ENCODE data around the gene CLDN12. TPM values are rescaled to one million over a fixed set of nuclear protein-coding genes. Genes with fewer than 3 reads are reported as not detected.

CLDN12 gene
- total RNA-seq, 2 donors from 2014 or later: 33.1 to 43.9 TPM

- H3K4me3 ChIP-seq: no peak overlapping the region
- no peaks in the 10 kb centered on the region for H3K9me3 ChIP-seq
- H3K36me3 ChIP-seq: no peaks in the 10 kb centered on the region
- intact Hi-C loops (cut with DNase I): no loop called here
- 74% methylated on average over 2 of the region's 2 CpGs for WGBS
- H3K27me3 ChIP-seq (replicated peaks; ENCODE audit: insufficient read depth): no peaks in the 10 kb centered on the region
- no peak for DNase-seq (ENCODE audit: low spot score)
- TF ChIP-seq POLR2AphosphoS5 (IDR thresholded peaks at IDR 0.05) (no peak), POLR2A (IDR thresholded peaks at IDR 0.05) (no peak)
- TF ChIP-seq, protein P1, sequence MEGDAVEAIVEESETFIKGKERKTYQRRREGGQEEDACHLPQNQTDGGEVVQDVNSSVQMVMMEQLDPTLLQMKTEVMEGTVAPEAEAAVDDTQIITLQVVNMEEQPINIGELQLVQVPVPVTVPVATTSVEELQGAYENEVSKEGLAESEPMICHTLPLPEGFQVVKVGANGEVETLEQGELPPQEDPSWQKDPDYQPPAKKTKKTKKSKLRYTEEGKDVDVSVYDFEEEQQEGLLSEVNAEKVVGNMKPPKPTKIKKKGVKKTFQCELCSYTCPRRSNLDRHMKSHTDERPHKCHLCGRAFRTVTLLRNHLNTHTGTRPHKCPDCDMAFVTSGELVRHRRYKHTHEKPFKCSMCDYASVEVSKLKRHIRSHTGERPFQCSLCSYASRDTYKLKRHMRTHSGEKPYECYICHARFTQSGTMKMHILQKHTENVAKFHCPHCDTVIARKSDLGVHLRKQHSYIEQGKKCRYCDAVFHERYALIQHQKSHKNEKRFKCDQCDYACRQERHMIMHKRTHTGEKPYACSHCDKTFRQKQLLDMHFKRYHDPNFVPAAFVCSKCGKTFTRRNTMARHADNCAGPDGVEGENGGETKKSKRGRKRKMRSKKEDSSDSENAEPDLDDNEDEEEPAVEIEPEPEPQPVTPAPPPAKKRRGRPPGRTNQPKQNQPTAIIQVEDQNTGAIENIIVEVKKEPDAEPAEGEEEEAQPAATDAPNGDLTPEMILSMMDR (IDR thresholded peaks at IDR 0.05): no peak
- no peaks in the 10 kb centered on the region for H3K4me1 ChIP-seq (replicated peaks)
- no peak overlapping the region for H3K27ac ChIP-seq
These were observed 15.6 kb upstream of the CLDN12 start for GRCh38 chr7:90387470-90388240.

DNA sequence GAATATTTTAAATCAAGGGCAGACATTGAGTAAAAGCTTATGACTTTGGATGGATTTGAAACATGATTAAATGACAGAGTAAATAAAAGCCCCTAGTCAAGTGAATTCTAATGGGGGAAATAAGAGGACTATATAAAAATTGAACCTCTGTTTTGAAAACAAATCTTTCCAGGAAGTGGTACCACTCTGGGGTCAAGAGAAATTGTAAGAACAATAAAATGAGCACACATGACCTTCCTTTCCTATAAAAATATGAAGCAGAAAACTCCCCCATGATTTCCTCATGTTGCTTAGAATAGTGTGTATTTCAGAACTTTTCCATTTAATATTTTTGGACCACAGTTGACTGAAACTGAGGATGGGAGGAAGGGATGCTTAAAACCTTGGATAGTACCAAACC, 12.3 kb upstream of the CLDN12 start:
- H3K27ac ChIP-seq: no peak overlapping the region
- no peaks in the 10 kb centered on the region for H3K27me3 ChIP-seq (replicated peaks; ENCODE audit: insufficient read depth)
- no peaks in the 10 kb centered on the region for H3K36me3 ChIP-seq
- no peak for DNase-seq (ENCODE audit: low spot score)
- H3K9me3 ChIP-seq: no peaks in the 10 kb centered on the region
- H3K4me1 ChIP-seq (replicated peaks): no peaks in the 10 kb centered on the region
- TF ChIP-seq, protein P1 (IDR thresholded peaks at IDR 0.05): no peak
- no peak for TF ChIP-seq POLR2A (IDR thresholded peaks at IDR 0.05)
- TF ChIP-seq POLR2AphosphoS5 (IDR thresholded peaks at IDR 0.05): no peak
- intact Hi-C loops (cut with DNase I): no loop called here
- no peak overlapping the region for H3K4me3 ChIP-seq

DNA sequence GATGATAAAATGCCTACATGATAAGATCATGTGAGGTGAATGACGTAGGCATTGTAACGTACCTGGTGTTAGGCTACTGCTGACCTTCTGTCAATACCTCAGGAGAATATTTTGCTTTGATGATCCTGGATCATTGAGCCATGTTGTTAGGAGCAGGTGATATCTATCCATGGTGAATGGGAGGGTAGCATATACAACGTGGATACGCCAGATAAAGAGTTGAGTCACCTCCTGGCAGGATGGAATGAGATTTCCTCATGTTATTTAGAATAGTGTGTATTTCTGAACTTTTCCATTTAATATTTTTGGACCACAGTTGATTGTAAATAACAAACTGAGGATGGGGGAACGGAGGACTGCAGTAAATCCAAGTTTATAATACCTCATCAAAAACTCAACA, 11.8 kb upstream of the CLDN12 start:
- H3K27ac ChIP-seq: no peak overlapping the region
- WGBS: 85% methylated on average over 5 of the region's 5 CpGs
- H3K36me3 ChIP-seq: no peaks in the 10 kb centered on the region
- H3K9me3 ChIP-seq: no peaks in the 10 kb centered on the region
- H3K4me3 ChIP-seq: no peak overlapping the region
- no peak for DNase-seq (ENCODE audit: low spot score)
- intact Hi-C loops (cut with DNase I): no loop called here
- no peaks in the 10 kb centered on the region for H3K4me1 ChIP-seq (replicated peaks)
- TF ChIP-seq POLR2A (IDR thresholded peaks at IDR 0.05) (no peak), POLR2AphosphoS5 (IDR thresholded peaks at IDR 0.05) (no peak)
- TF ChIP-seq, protein P1 (IDR thresholded peaks at IDR 0.05): no peak
- no peaks in the 10 kb centered on the region for H3K27me3 ChIP-seq (replicated peaks; ENCODE audit: insufficient read depth)

DNA sequence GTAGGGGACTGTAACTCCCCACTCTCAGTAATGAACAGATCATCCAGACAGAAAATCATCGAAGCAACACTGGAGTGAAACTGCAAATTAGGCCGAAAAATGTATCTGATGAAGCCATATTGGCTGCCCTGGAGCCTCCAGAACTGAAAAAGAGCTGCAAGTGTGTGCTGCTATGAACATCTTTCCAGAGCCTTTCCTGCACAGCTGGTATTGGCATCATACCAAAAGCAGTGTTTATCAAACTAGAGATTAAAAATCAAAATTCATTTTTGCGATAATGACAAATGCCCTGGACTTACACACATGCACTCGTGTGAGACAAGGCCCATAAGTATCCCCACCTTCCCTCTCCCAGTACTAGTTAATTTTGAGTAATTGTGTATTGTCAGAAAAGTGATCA, 6.8 kb upstream of the CLDN12 start:
- Histone ChIP-seq H3K27me3 (replicated peaks; ENCODE audit: insufficient read depth) (no peaks in the 10 kb centered on the region), H3K9me3 (no peaks in the 10 kb centered on the region), H3K36me3 (no peaks in the 10 kb centered on the region), H3K4me3 (no peak overlapping the region), H3K27ac (no peak overlapping the region), H3K4me1 (replicated peaks) (no peaks in the 10 kb centered on the region)
- WGBS: 92% methylated on average over 4 of the region's 4 CpGs
- intact Hi-C loops (cut with DNase I): no loop called here
- DNase-seq (ENCODE audit: low spot score): no peak
- TF ChIP-seq POLR2A (IDR thresholded peaks at IDR 0.05) (no peak), POLR2AphosphoS5 (IDR thresholded peaks at IDR 0.05) (no peak)
- TF ChIP-seq, protein P1 (IDR thresholded peaks at IDR 0.05): no peak

DNA sequence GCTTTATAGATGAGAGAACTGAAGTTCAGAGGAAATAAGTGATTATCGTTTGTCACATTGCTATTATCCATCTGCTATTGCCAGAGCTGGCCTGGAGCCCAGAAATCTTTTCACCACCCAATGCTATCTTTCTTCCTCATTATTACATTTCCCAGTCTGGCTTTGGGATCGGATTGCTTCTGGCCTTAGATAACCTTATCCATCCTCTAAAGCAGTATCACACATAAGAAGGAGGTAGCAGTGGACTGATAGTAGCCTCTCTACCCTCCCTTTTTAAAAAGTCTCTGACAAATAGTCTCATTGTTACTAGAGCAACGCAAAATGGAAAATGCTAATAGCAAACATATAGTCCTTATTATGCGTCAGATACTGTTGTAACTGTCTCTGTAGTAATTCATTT, 1.3 kb upstream of the CLDN12 start:
- TF ChIP-seq POLR2AphosphoS5 (IDR thresholded peaks at IDR 0.05) (no peak), POLR2A (IDR thresholded peaks at IDR 0.05) (no peak)
- TF ChIP-seq, protein P1 (IDR thresholded peaks at IDR 0.05): no peak
- DNase-seq (ENCODE audit: low spot score): no peak
- intact Hi-C loops (cut with DNase I): loop anchor here (5.0 to 10.0 kb wide), 2 partner anchors 55 to 187 kb away; partner anchors contain the start of genes GTPBP10 and STEAP2
- H3K9me3 ChIP-seq: no peaks in the 10 kb centered on the region
- no peaks in the 10 kb centered on the region for H3K4me1 ChIP-seq (replicated peaks)
- WGBS: 35% methylated on average over 4 of the region's 4 CpGs
- H3K27me3 ChIP-seq (replicated peaks; ENCODE audit: insufficient read depth): no peaks in the 10 kb centered on the region
- H3K27ac ChIP-seq: no peak overlapping the region
- no peaks in the 10 kb centered on the region for H3K36me3 ChIP-seq
- H3K4me3 ChIP-seq: no peak overlapping the region
